GM19395 (cell line): ENCODE data around the gene GSTT2B.
"Not testable (repeated sequence)": the region's sequence is repeated elsewhere in the genome, so short reads cannot be mapped to it uniquely, and the experiment has no call there.

Experiments
- ATAC-seq: cut with Tn5 transposase; IDR thresholded peaks from one replicate; pipeline ENCODE4 v1.9.1; 2021; ENCODE audit warnings: mild to moderate bottlenecking, moderate library complexity; ENCODE audit not compliant: unreplicated experiment

Gene GSTT2B

DNA sequence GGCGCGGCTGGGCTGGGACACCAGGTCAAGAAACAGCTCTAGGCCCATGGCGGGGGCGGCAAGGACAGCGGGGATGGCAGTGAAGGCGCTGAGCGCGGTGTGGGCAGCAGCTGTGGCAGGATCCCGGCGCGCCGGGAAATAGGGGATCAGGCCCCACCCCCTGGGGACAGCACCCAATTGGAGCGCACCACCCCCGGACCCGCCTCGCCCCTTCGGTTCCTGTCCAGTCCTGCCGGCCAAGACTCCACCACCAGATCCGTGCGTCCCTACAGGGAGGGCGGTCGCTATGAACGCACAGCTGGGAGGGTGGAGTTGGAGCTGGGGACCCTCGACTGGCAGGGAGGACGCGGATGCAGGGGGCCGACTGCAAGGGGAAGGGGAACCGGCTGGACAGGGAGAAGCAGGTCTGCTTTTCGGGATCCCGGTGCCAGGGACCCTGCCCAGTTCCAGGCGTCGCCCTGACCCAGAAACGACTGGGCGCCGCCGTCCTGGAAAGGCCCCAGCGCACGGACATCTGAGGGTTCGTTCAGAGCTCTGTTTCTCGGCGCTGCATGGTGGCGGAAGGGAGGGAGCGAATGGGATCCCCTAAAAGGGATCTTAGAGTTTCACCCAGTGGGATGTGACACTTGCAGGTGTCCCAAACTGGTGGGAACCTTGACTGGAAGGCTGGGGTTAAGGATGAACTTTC lies at the start of gene GSTT2B:
Gene GSTT2B, minus strand, starts transcription at position 112 of the 688 bp plus-strand sequence. Its CDS starts 64 bp downstream, at position 48.
- not testable (repeated sequence) for ATAC-seq

DNA sequence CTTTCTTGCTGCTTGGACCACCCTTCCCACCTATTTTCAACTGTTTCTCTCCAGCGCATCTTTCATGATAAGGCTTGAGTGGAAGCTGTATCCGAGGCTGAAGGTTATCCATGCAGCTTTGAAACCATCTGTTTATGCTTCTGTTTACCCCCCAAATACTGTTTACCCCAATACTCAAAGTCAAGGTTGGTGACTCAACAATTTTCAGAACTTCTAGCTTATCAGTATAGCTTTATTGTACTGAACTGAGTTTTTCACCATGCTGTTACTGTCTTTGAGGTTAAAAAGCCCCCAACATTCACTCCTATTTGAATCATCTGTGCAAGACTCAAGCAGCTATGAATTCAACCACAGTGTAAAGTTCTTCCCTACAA lies 49.0 kb upstream of the GSTT2B start:
- no peak for ATAC-seq

GRCh38 chr22:24009227-24010017 lies 48.4 kb upstream of the GSTT2B start:
- no peak for ATAC-seq

- ATAC-seq = no peak
Observed at GRCh38 chr22:24008381-24009226, 47.6 kb upstream of the GSTT2B start.

GRCh38 chr22:24008022-24008283 lies 47.0 kb upstream of the GSTT2B start:
- no peak for ATAC-seq

DNA sequence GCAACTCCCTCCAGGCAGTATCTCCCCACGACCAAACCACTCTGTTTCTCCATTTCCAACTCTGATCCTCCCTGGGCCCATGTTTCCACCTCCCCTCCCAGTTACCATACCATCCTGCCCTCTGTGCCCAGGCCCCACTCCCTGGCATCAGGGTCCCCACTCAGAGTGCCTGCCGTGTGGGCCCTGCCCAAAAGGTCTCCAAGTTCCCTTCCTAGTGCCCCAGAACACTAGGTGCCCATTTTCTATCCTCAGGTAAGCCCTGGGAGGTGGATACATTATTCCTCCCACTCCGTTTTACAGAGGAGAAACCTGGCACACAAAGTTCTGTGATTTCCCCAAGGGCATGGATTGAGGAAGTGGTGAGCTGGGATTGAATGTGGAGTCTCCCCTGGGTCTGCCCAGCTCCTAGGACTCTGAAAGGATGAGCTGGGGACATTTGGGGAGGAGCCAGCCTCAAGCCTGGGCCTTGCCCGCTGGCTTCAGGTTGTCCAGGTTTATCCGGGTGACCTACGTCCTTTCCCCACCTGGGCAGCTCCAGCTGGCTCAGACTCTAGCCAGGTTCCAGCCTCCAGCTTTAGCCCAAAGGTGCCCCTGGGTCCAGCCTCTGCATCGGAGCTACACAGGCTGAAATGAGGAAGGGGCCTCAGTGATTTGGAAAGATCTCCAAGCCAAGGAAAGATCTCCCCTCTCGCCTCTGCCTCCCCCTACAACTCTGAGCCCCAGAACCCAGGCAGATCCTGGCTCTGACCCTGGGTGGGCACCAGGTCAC lies 46.4 kb upstream of the GSTT2B start:
- ATAC-seq = no peak

GRCh38 chr22:24006914-24007214 lies 45.9 kb upstream of the GSTT2B start:
- ATAC-seq = no peak

DNA sequence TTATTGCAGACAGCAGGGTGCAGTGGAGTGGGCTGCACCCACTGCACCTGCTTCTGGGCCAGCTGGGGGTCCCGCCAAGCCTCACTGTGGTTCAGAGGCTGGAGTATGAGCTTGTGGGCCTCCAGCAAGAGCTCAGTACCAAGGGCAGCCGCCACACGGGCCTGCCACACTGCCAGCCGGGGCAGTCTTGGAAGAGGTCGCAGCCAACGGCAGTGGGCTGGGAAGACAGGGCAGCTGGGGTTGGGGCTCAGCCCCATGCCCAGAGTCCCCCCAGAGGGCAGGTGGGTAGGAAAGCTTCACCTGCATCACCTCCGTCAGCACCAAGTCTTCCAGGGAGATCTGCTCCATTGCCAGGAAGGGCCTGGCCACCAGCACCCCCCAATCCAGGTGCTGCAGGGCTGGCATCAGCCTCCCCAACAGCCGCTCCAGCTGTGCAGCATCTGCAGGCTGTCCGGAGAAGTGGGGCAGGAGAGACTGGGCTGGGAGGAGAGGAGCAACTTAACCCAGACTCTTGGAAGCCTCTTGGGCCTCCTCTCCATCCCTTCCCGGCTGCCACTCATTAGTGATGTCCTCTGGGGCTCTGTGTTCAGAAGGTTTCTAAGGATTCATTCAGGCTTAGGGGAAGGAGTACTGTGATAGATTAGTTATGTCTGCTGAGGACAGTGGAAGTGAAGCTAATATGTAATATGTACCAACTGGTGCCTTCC lies 45.4 kb upstream of the GSTT2B start:
- ATAC-seq = no peak

DNA sequence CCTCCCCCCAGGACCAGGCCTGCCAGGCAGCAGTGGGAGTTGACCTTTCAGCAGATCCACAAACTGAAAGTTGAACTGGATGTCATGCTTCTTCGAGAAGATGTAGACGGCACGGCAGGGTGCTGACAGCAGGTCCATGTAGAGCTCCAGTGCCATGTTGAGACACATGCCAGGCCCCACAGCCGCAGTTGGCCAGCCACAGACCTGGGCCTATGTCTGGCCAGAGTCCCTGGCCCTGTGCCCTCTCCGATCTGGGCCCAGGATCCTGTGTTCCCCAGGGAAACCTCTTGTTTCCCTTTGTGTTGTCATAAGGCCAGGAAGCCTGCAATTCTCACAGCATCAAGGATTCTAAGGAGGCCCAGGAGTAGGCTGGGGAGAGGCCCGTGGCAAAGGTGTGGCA lies 44.2 kb upstream of the GSTT2B start, which contains the start of gene GSTT4:
Gene GSTT4, minus strand, starts transcription at position 253 of the 400 bp plus-strand sequence. Its CDS starts 97 bp downstream, at position 156.
- no peak for ATAC-seq

GRCh38 chr22:24003887-24004286 lies 42.9 kb upstream of the GSTT2B start:
- ATAC-seq = no peak

GRCh38 chr22:24002851-24003250 lies 41.9 kb upstream of the GSTT2B start:
- ATAC-seq = no peak

DNA sequence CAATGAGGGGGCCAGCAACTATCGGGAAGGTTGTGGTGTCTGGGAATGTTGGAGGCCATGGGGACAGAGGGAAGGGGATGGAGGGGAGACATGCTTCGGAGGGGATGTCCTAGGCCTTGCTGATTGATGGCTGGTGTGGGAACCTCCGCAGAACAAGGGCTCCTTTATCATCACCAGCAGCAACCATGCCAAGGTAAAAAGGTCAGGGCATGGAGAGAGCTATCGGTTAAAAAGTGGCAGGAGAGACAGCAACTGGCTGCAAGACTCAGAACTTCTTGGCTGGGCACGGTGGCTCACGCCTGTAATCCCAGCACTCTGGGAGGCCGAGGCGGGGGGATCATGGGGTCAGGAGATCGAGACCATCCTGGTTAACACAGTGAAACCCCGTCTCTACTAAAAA lies 41.3 kb upstream of the GSTT2B start:
- no peak for ATAC-seq

GRCh38 chr22:24001314-24001713 lies 40.3 kb upstream of the GSTT2B start:
- ATAC-seq = no peak

GRCh38 chr22:23999779-24000178 lies 38.8 kb upstream of the GSTT2B start:
- not testable (repeated sequence) for ATAC-seq

DNA sequence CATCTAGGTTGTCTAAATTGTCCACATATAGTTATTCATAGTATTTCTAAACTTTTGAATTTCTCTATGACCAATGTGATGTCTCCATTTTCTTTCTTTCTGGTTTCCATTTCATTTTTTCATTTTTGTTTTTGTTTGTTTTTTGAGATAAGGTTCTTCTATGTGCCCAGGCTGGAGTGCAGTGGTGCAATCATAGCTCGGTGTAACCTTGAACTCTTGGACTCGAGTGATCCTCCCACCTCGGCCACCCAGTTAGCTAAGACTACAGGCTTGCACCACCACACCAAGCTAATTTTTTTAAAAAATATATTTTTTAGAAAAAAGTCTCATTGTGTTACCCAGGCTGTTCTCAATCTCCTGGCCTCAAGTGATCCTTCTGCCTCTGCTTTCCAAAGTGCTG lies 36.1 kb upstream of the GSTT2B start:
- no peak for ATAC-seq

- not testable (repeated sequence) for ATAC-seq
Observed at GRCh38 chr22:23993581-23994177, 32.7 kb upstream of the GSTT2B start.

DNA sequence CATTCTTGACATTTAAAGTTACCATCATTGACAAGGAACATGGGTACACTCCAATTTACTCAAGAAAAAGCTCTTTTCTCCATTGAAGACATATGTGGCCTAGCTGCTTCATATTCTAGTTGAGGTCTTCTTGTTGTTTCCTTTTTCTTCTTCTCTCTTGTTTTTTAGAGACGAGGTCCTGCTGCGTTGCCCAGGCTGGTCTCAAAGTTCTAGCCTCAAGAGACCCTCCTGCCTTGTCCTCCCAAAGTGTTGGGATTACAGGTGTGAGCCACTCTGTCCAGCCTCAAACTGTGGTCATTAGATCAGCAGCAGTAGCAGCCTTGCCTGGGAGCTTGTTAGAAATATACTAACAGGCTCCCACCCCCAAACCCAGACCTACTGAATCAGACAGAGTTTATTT lies 32.1 kb upstream of the GSTT2B start:
- ATAC-seq = not testable (repeated sequence)

- not testable (repeated sequence) for ATAC-seq
Observed at GRCh38 chr22:23989583-23990244, 28.7 kb upstream of the GSTT2B start.

GRCh38 chr22:23986538-23987178 lies 25.7 kb upstream of the GSTT2B start:
- not testable (repeated sequence) for ATAC-seq
